ENCODE measurements around the gene POLK.

Gene POLK

GRCh38 chr5:75611311-75612225 lies 99.9 kb downstream of the POLK start, which contains the start of gene ANKDD1B:
ANKDD1B (plus strand) TSS chr5:75611453; CDS start chr5:75611635, 182 bp downstream.
- DNase-seq (ENCODE audit: low read depth): no peak

DNA sequence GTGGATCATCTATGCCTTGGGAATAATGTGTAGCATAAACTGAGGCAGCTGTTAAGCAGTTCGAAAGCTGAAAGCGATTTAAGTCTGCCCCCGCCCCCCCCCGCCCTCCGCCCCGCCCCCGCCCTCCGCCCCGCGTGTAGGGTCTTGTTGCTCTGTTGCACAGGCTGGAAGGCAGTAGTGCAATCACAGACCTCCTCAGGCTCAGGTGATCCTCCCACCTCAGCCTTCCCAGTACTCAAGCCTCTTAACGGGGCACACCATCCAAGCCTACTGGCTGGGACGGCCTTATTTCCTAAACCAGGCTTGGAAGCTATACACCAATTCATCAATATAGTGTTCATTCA lies 100.5 kb downstream of the POLK start:
- no peak for DNase-seq (ENCODE audit: low read depth)

DNA sequence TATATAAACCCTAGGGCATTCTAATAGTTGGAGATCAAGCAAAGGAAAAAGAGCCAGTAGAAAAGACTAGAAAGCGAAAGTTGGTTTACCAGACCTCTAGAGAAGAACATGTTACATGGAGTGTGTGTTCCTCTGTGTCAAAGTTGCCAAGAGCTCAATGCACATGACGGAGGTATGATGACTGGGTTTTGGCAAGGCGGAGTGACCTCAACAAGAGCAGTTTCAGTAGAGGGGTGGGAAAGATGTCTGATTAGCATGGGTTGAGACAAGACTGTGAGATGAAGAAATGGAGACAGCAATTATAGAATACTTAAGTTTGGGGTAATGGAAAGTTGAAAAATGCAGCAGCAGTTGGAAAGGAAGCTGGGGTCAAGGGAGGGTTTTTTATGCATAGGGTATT lies 101.2 kb downstream of the POLK start:
- DNase-seq (ENCODE audit: low read depth): no peak

DNA sequence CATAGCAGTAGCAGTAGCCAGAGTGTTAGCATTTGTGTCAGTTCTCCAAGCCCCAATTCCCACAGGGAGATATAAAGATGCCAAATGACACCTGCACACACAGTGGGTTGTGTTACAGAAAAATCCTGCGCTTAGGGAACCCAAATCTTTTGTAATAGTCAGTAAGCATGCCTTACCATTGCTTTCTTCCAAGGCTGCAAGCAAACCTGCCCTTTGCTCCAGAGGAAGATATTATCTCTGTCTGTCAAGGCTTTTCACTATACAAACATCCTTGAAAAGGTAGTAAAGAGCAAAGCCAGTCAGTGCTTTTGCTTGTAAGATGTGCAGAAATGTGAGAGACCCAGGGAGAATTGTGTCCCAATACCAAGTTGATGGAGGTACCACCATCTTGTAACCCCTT lies 102.5 kb downstream of the POLK start:
- no peak for DNase-seq (ENCODE audit: low read depth)

DNA sequence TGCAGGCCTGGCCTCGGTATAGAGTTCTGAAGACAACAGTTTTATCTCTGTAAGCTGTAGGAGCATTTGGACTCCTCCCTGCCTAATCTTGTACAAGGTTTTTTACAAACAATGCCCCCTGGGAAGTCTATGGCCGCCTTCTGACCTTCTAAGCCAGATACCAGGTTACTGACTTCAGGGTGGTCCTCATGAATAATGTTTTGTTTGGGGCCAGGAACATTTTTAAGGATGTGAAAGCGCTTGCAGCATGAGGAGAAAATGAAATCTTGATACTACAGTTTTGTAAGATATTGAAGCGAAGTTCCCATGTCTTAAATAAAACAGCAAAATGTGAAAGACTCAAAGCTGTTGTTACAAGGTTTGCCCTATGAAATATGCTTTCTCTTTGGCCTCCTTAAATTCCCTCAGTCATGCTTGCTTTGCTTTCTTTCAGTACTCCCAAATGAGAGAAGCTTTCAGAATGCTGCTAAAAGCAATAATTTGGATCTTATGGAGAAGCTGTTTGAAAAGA lies 104.7 kb downstream of the POLK start:
- no peak for DNase-seq (ENCODE audit: low read depth)

GRCh38 chr5:75616971-75617621 lies 105.4 kb downstream of the POLK start:
- DNase-seq (ENCODE audit: low read depth): no peak

- DNase-seq (ENCODE audit: low read depth): no peak
Measured at GRCh38 chr5:75617736-75618352, 106.2 kb downstream of the POLK start.

DNA sequence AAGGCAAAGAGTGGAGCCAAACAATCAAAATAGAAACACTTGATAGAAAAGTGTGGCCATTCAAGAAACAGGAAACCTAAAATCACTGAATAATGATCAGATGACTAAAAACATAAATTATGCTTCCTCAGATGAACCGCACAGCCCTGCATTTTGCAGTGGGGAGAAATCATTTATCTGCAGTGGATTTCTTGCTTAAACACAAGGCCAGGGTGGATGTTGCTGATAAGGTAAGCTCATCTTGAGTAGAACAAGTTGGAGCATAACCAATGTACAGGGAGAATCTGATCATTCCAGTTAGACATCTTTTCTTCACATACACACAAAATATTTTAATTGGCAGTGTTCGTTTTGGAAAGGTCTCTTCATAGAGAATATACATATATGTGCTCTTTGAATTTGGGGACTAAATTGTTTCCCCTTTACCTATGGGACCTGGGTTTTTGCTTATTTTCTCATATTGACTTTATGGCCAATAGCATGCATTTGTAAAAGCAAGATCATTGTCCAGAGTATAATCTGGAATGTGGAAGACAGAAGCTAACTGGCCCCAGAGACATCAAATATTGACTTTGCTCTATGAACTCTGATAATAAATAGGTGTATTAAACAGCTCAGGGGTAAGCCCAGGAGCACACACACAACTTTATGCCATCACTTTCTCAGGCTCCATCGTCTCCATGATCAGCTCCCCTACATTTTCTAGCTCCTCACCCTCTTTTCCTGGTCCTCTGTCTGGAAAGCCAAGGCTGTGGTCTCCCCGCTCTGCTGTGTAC lies 108.7 kb downstream of the POLK start:
- no peak for DNase-seq (ENCODE audit: low read depth)

DNA sequence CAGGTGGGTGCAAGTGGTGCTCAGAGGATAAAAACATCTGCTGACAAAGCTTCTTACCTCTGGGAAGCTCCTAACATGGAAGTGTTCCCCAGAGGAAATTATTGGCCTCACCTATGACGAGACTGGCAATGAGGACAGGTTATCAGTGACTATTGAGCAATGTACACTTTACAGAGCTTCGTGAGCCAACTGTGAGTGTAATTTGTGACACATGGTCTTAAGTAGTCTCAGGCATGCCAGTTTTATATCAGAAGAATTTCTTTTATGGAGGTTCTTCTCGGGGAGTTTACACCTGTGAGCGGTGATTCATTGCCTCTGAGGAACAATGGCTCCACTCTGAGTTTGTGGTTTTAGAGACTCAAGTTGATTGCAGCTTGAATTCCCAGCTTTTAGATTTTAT lies 110.9 kb downstream of the POLK start:
- DNase-seq (ENCODE audit: low read depth): no peak

GRCh38 chr5:75623846-75624245 lies 112.2 kb downstream of the POLK start:
- no peak for DNase-seq (ENCODE audit: low read depth)

DNA sequence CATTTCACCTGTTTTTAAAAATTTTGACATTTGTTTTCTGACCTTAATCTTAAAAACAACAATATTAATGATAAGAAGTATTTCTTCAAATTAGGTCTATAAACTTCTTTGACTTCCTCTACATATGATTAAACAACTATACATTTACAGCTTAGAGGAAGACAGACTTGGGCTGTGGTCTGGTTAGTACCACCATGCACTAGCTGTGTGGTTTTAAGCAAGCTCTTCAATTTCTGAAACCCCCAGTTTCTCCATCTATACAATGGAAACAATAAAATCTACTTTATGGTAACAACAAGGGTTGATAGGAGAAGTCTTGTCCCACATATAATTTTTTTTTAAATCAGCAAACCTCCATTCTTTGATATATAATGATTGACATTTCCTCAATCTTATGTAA lies 115.3 kb downstream of the POLK start:
- no peak for DNase-seq (ENCODE audit: low read depth)

GRCh38 chr5:75627801-75628200 lies 116.1 kb downstream of the POLK start:
- DNase-seq (ENCODE audit: low read depth): no peak

DNA sequence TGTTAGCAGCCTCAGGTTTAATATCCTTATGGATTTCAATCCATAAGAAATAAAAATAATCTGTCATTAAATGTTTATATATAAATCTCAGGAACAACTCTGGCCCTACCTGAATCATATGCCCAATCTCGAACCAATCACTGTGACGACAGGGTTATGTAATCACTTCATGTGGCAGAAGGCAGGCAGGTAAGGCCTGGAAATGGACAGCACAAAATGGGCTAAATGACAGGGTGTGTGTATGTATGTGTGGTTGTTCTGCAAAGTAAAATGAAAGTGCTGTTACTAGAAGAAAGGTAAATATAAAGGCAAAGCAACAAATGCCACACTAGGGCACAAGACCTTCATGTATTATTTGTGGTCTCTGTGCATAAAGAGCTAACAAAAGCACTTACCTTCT lies 119.2 kb downstream of the POLK start:
- no peak for DNase-seq (ENCODE audit: low read depth)

DNA sequence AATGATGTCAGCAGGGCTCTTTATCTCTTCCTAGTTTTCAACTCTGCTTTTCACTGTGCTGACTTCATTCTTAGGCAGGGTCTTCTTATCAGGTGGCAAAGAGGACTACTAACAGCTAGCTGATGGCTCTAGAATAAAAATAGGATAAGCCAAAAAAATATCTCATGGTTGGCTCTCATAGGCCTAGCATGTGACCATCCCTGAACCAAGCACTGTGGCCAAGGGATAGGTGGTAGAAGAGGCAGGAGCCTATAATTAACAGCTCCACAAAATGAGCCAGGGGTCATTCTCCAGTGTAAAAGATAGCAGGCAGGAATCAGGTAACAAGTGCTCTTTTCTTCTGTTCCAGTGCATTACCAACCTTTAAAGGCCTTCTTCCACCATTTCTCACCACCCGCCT lies 120.6 kb downstream of the POLK start:
- no peak for DNase-seq (ENCODE audit: low read depth)

GRCh38 chr5:75637949-75638348 lies 126.3 kb downstream of the POLK start:
- no peak for DNase-seq (ENCODE audit: low read depth)

DNA sequence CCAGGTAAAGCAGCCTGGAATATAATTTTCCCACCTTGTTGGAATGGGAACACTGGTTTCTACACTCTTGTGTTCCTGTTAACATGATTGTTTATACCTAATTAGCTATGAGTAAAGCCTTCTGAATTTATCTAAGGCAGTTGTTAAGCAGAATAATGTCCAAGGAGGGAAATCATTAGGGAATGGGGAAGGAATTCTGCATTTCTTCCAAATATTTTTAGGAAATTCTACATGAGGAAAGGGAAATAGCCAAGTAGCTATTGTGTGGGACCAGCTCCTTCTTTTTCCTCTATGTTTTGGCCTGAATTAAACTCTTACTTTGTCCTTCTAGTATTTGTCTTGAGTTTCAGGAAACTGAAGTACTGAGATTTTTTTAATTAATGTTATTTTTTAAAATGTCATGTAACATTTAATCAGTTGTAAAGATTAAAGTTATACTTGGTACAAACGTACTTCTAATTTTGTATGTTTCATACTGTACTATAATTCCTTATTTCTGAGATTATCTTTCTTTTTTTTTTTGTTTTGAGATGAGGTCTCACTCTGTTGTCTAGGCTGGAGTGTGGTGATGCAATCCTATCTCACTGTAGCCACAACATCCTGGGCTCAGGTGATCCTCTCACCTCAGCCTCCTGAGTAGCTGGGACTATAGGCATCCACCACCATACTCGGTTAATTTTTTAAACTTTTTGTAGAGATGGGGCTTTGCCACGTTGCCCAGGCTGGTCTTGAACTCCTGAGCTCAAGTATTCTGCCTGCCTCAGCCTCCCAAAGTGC lies 128.0 kb downstream of the POLK start:
- DNase-seq (ENCODE audit: low read depth): no peak

DNA sequence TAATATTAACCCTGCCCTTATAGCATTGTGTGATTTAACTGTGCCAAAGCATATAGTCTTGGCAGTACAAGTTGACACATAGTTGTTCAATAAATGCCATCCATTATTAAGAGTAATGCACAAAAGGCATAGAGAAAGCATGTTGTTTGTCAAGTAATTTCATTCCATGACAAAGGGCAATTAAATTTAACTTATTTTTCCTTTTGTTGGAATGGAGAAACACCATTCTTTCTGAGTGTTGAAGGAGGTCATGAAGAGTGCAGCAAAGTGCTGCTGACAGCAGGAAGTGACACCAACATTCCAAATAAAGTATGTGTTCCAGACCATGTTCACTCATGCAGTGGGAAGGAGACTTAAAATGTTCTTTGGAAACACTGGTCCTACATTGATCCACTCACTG lies 128.7 kb downstream of the POLK start:
- DNase-seq (ENCODE audit: low read depth): no peak

DNA sequence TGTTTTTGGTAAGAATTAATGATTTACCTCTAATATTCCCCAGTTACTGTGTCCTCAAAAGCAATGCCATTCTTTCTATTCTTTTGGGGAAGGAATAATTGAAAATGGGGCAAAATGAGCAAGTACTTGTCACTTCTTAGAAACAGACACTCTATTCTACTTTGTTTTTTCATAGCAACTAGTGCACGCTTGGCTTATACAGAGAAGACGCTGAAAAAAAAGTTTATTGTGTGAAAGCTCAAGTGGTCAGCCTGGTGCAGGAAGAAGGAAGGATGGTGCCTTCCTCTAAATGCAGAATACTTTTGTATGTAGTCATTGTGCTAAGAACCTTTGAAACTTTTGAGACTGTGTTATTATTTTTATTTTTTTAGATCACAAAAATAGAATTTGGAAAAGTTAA lies 129.1 kb downstream of the POLK start:
- DNase-seq (ENCODE audit: low read depth): no peak

DNA sequence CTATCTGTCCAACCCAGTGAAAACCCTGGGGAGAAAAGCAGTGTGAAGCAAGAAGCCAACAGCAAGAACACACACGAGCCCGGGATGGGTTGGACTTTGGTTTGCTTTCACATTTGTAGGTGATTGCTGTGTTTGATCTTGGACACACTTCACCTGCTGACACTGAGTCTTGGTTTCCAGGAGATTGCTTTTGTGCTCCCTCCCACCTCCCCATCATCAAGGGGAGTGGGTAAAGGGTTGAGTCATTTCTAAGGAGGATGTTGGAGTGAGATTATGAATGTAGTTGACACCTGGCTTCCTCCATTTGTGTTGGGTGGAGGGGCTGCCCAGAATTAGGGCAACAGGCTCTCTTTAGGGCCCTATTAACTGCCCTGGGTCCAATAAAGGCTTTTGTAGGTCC lies 137.0 kb downstream of the POLK start:
- DNase-seq (ENCODE audit: low read depth): no peak

Data from activated T-cell treated with anti-CD3 and anti-CD28 coated beads for 48 hours (primary cell).